Measurements from ENCODE around the gene SOHLH1.

The SOHLH1 gene

DNA sequence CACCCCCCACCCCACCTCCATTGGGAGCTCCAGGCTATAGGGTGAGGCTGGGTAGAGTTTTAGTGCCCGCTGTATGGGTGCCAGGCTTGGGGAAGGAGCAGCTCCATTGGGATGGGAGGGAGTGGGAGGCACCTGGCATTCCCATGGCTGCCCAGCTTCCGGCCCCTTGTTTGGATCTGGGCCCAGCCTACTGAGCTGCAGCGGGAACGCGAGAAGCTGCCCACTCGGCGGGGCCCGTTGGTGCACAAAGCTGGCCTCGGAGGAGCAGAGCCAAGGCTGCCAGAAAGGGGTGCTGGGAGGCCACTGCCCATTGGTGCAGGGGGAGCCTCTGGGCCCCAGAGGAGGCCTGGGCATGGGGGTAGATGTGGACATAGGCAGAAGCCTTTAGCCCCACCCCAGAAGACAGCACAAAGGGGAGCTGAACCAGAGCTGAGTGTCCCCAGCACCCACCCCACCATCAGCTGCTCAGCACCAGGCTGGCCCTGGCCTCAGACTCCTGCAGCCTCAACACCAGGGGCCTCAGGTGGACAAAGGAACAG is 31.7 kb downstream of the SOHLH1 start:
- H3K27ac ChIP-seq = no peak overlapping the region
- TF ChIP-seq, protein P1, sequence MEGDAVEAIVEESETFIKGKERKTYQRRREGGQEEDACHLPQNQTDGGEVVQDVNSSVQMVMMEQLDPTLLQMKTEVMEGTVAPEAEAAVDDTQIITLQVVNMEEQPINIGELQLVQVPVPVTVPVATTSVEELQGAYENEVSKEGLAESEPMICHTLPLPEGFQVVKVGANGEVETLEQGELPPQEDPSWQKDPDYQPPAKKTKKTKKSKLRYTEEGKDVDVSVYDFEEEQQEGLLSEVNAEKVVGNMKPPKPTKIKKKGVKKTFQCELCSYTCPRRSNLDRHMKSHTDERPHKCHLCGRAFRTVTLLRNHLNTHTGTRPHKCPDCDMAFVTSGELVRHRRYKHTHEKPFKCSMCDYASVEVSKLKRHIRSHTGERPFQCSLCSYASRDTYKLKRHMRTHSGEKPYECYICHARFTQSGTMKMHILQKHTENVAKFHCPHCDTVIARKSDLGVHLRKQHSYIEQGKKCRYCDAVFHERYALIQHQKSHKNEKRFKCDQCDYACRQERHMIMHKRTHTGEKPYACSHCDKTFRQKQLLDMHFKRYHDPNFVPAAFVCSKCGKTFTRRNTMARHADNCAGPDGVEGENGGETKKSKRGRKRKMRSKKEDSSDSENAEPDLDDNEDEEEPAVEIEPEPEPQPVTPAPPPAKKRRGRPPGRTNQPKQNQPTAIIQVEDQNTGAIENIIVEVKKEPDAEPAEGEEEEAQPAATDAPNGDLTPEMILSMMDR (IDR thresholded peaks at IDR 0.05) = no peak
- no peak for TF ChIP-seq ZFX (IDR thresholded peaks at IDR 0.05; ENCODE audit: borderline replicate concordance)

DNA sequence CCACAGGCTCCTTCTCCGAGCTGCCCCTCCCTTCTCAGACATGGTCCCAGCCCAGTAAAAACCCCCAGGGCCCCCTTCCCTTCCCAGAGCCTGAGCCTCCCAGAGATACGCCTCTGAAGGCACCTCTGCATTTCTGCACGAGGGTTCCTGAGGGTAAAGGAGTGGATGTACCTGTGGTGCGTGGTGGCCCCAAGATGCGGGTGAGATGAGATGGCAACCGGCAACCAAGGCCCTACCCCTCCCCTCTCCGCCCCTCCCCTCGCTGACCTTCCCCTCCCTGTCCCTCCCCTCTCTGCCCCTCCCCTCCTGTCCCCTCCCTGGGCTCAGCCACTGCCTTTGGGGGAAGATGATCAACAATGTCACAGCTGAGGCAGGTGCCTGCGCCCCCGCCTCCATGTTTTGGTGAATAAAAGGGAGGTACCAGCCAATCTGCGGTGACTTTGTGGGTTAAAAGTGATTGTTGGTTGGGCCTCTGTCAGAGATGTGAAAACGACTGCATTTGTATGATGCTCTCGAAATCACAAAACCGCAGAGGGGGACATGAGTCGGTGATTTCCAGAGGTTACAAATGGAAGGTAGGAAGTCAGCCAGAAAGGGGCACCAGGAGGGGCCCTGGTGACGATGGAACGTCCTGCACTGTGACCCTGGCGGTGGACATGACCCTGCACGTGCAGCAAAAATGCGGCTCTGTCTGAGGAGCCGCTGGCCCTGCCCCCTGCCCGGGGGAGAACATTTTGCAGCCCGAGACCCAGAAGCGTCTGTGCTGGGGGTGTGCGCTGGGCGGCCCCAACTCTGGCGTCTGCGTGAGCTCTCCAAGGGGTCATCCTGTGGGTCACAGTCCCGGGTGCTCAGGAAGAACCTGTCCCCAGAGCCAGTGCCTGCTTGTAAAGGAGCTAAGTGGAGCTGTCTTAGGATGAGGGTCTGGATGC is 32.5 kb downstream of the SOHLH1 start:
- no peak overlapping the region for H3K27ac ChIP-seq
- TF ChIP-seq ZFX (IDR thresholded peaks at IDR 0.05; ENCODE audit: borderline replicate concordance) = no peak
- TF ChIP-seq, protein P1 (IDR thresholded peaks at IDR 0.05) = no peak

DNA sequence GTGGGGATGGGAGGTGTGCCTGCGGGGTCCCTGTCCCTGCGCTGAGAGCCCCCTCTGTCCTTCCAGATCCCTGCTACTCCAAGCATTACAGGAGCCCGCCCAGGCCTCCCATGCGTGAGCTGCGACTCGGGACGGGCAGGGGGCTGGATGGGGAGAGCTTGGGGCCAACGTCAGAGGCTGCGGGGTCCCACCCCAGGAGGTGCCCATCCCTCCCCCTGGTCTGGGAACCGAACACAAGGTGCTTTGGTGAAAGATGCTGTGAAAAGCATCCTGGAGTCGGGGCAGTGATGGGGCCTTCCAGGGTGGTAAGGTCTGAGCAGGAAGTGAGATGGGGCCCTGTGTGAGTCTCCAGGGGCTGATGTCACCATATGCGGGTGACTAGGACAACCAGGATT is 33.5 kb downstream of the SOHLH1 start:
- TF ChIP-seq, protein P1 (IDR thresholded peaks at IDR 0.05) = no peak
- no peak for TF ChIP-seq ZFX (IDR thresholded peaks at IDR 0.05; ENCODE audit: borderline replicate concordance)
- no peak overlapping the region for H3K27ac ChIP-seq

DNA sequence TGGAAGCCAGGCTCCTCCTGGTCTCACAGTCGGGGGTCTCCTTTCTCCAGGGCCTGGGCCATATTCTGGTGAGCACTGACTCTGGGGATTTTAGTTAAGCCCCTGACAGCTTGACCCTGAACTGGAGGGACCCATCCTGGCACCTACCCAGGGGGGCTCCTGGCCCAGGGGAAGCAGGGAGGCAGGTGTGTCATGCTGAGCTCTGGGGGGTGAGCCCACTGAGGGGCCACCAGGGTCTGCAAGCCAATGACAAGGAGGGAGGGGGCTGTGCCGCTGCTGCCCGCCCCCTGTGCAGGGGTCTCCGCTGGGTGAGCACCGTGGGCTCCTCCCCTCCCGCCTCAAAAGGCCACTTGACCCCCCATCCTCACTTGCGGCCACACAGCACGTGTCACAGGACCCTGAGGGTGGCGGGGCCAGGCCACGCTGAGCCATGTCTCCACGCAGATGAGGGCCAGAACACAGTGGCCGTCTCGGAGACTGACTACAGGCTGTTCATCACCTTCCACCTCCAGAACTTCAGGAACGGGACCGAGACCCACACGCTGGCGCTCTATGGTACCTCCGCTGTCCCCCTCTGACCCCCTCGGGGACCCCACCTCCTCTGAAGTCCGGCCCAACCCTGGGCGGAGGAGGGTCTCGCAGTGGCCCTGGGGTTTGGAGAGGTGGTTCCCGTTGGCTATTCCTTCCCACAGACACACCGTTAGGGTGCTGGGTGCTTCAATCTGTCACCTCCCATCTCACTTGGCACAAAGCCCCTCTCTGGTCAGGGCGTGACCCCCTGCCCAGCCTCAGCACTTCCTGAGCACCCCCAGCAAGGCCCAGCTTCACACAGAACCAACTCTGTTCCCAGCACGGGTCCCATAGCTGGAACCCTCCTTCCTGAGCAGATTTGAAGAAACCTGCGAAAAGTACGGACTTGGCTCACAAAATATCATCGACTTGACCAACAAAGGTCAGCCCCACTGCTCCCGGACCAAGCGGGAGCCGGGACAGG is 34.2 kb downstream of the SOHLH1 start:
- TF ChIP-seq ZFX (IDR thresholded peaks at IDR 0.05; ENCODE audit: borderline replicate concordance) = no peak
- TF ChIP-seq, protein P1 (IDR thresholded peaks at IDR 0.05) = no peak

DNA sequence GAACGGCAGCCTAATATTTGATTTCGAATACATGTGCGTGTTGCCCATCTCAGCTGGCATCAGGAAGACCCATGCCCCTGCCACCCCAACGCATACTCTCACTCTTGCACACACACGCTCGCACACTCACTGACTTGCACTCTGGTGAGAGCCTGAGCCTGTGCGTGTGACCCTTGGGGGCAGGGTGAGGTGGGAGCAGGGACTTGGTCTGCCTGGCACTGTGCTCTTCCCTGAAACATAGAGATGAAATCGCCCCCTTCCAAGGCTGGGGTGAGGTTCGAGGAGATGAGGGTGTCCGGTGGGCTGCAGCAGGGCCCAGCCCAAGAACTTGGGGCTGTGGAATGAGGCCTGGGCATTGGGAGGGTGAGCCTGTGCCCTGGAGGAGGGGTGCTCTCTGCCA is 35.0 kb downstream of the SOHLH1 start:
- TF ChIP-seq ZFX (IDR thresholded peaks at IDR 0.05; ENCODE audit: borderline replicate concordance) = no peak
- TF ChIP-seq, protein P1 (IDR thresholded peaks at IDR 0.05) = no peak
- no peak overlapping the region for H3K27ac ChIP-seq

More for the DNA sequence above, 34.2 kb downstream of the SOHLH1 start:
- no peak overlapping the region for H3K27ac ChIP-seq

DNA sequence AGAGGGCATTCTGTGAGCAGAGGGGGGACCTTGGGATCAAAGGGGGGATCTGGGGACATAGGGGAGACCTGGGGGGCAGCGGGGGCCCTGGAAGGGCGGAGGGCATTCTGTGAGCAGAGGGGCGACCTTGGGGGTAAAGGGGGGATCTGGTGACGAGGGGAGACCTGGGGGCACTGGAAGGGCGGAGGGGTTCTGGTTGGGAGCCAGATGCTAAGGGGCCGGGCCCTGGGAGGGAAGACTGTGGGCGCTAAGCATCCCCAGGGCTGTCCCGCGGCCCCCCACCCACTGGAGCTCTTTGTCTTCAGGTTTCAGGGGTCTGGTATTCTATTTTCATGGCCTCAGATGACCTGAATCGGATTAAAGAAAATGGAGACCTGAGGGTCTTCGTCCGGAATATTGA is 35.4 kb downstream of the SOHLH1 start:
- TF ChIP-seq, protein P1 (IDR thresholded peaks at IDR 0.05) = no peak
- no peak for TF ChIP-seq ZFX (IDR thresholded peaks at IDR 0.05; ENCODE audit: borderline replicate concordance)
- H3K27ac ChIP-seq = no peak overlapping the region
